22Rv1 (cell line): ENCODE data around the gene EID1.

Experiments used
- CTCF ChIP-seq: fragments of 450-650 bp; IDR thresholded peaks from 2 replicates; pipeline ENCODE4 v1.5.1; 2017; ENCODE audit warnings: mild to moderate bottlenecking
- ZFX ChIP-seq: fragments of 450-650 bp; IDR thresholded peaks from 2 replicates; pipeline ENCODE4 v1.6.1; 2017; ENCODE audit warnings: antibody characterized with exemption, borderline replicate concordance

GRCh38 chr15:48828906-48829305 lies 49.0 kb upstream of the EID1 start:
- TF ChIP-seq CTCF = no peak
- no peak for TF ChIP-seq ZFX
